ENCODE data around the gene CLNK.

The CLNK gene

DNA sequence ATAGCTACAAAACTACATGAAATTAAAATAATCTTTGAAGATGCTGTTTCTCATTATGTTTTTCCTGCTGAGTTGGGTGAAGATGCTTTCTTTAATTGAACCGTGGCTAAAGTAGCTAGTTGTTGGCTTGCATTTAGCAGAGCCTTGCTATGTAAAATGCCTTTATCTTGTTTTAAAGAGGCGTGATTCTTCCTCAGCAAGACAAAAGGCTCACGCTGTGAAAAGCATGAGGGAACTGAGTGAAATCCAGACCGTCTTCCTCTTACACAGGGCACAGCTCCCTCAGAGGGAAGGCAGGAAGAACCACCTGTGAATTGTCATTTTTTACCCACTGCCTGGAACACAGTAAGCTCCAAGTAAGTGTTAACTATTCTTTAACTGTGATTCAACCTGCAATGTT is 188.4 kb downstream of the CLNK start:
- Histone ChIP-seq H3K27ac (ENCODE audit: low read length) (no peak overlapping the region), H3K4me3 (ENCODE audit: low read depth in 1 of 2, low read length in 2 of 2) (no peak overlapping the region), H3K4me1 (ENCODE audit: control insufficient read depth in 1 of 2, insufficient read depth in 2 of 2, low read length in 2 of 2) (no peaks in the 10 kb centered on the region), H3K9me3 (ENCODE audit: control insufficient read depth in 1 of 2, low read length in 2 of 2) (no peaks in the 10 kb centered on the region), H3K36me3 (ENCODE audit: control insufficient read depth in 1 of 2, insufficient read depth in 2 of 2, low read length in 2 of 2) (no peaks in the 10 kb centered on the region), H3K27me3 (ENCODE audit: low read depth, low read length) (peaks cover 4% of the 10 kb centered on the region)

DNA sequence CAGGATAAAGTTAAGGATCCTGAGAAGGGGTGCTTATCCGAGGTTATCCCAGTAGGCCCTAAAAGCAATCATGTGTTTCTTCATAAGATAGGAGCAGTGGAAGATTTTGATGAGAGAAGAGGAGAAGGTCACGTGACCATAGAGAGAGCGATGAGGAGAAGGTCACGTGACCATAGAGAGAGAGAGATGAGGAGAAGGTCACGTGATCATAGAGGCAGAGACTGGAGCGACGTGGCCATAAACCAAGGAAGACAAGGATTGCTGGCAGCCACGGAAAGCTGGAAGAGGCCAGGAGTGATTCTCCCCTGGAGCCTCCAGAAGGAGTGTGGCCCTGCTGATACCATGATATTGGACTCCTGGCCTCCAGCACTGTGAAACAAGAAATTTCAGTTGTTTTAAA is 188.9 kb downstream of the CLNK start:
- Histone ChIP-seq H3K27ac (ENCODE audit: low read length) (no peak overlapping the region), H3K9me3 (ENCODE audit: control insufficient read depth in 1 of 2, low read length in 2 of 2) (no peaks in the 10 kb centered on the region), H3K36me3 (ENCODE audit: control insufficient read depth in 1 of 2, insufficient read depth in 2 of 2, low read length in 2 of 2) (no peaks in the 10 kb centered on the region), H3K4me3 (ENCODE audit: low read depth in 1 of 2, low read length in 2 of 2) (no peak overlapping the region), H3K27me3 (ENCODE audit: low read depth, low read length) (peaks cover 4% of the 10 kb centered on the region), H3K4me1 (ENCODE audit: control insufficient read depth in 1 of 2, insufficient read depth in 2 of 2, low read length in 2 of 2) (no peaks in the 10 kb centered on the region)

DNA sequence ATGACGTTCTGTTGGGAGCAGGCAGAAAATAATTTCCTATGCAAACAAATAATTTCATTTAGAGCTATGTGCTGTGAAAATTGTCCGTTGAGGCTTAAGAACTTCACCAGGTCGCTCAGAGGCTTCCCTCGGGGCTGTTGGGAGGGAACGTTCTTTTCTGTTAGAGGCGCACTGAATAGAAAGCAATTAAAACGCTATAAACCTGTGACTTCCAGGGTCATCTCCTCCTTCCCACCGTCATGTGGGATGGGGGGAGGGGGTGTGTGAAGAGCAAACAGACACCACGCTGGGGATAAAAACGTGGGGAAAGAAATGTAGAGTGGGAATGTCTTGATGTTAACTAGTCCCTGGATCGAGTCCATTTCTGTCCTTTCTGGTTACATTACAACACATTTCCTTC is 192.1 kb downstream of the CLNK start:
- Histone ChIP-seq H3K4me1 (ENCODE audit: control insufficient read depth in 1 of 2, insufficient read depth in 2 of 2, low read length in 2 of 2) (no peaks in the 10 kb centered on the region), H3K27me3 (ENCODE audit: low read depth, low read length) (no peaks in the 10 kb centered on the region), H3K27ac (ENCODE audit: low read length) (no peak overlapping the region), H3K36me3 (ENCODE audit: control insufficient read depth in 1 of 2, insufficient read depth in 2 of 2, low read length in 2 of 2) (no peaks in the 10 kb centered on the region), H3K4me3 (ENCODE audit: low read depth in 1 of 2, low read length in 2 of 2) (no peak overlapping the region), H3K9me3 (ENCODE audit: control insufficient read depth in 1 of 2, low read length in 2 of 2) (no peaks in the 10 kb centered on the region)

DNA sequence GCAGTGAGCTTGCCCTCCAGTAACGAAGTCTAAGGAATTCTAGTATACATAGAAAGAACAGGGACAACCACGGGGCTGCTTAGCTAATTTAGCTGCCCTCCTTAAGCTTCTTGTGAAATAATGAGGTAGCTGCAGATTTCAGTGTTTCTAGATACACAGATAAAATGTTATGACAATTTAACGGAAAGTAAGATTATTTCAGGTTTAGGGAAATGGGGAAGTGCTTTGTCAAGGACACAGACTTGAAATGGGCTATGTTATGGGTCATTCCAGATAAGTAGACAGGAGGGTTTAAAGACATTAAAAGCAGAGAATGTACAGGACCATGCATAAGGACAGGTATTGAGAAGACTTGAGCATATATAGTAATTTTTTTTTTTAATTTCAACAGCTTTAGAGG is 193.2 kb downstream of the CLNK start:
- no peaks in the 10 kb centered on the region for H3K4me1 ChIP-seq (ENCODE audit: control insufficient read depth in 1 of 2, insufficient read depth in 2 of 2, low read length in 2 of 2)
- H3K27me3 ChIP-seq (ENCODE audit: low read depth, low read length): no peaks in the 10 kb centered on the region
- no peaks in the 10 kb centered on the region for H3K9me3 ChIP-seq (ENCODE audit: control insufficient read depth in 1 of 2, low read length in 2 of 2)
- no peak overlapping the region for H3K27ac ChIP-seq (ENCODE audit: low read length)
- H3K36me3 ChIP-seq (ENCODE audit: control insufficient read depth in 1 of 2, insufficient read depth in 2 of 2, low read length in 2 of 2): no peaks in the 10 kb centered on the region
- H3K4me3 ChIP-seq (ENCODE audit: low read depth in 1 of 2, low read length in 2 of 2): no peak overlapping the region

DNA sequence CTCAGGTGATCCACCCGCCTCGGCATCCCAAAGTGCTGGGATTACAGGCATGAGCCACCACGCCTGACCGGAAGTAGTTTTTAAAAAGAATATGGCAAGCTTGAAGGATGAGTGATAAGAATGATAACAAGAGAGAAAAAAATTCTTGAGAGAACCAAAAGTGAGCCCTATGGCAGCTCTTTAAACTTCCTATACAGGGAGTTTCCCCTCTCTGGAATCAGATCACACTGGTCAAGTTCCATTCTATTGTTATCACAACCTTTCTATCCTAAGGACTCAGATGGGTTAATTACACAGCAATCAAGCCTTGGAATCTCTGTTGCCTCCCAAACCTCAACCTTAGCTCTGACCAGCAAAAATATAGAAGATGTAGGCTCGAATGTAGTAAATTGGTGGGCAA is 193.6 kb downstream of the CLNK start:
- Histone ChIP-seq H3K4me1 (ENCODE audit: control insufficient read depth in 1 of 2, insufficient read depth in 2 of 2, low read length in 2 of 2) (no peaks in the 10 kb centered on the region), H3K27ac (ENCODE audit: low read length) (no peak overlapping the region), H3K36me3 (ENCODE audit: control insufficient read depth in 1 of 2, insufficient read depth in 2 of 2, low read length in 2 of 2) (no peaks in the 10 kb centered on the region), H3K4me3 (ENCODE audit: low read depth in 1 of 2, low read length in 2 of 2) (no peak overlapping the region), H3K27me3 (ENCODE audit: low read depth, low read length) (no peaks in the 10 kb centered on the region), H3K9me3 (ENCODE audit: control insufficient read depth in 1 of 2, low read length in 2 of 2) (no peaks in the 10 kb centered on the region)

DNA sequence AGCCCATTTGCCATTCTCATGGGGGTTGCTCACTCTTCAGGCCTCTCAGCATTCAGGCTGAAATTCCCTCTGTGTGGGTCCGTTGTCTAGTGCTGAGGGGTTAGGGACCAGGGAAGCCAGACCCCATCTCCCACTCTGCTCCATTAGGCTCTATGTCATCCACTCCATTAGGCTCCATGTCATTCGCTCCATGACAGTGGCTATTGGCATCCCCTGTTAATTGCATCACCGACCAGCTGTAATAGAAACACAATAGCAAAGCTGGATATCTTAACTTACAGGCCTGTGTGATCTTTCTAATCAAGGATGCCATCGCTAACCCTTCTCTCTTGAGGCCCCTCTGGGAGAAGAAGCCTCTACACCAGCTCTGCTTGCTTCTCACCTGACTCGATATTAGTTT is 201.7 kb downstream of the CLNK start:
- no peak overlapping the region for H3K4me3 ChIP-seq (ENCODE audit: low read depth in 1 of 2, low read length in 2 of 2)
- no peak overlapping the region for H3K27ac ChIP-seq (ENCODE audit: low read length)
- no peaks in the 10 kb centered on the region for H3K4me1 ChIP-seq (ENCODE audit: control insufficient read depth in 1 of 2, insufficient read depth in 2 of 2, low read length in 2 of 2)
- H3K36me3 ChIP-seq (ENCODE audit: control insufficient read depth in 1 of 2, insufficient read depth in 2 of 2, low read length in 2 of 2): no peaks in the 10 kb centered on the region
- H3K9me3 ChIP-seq (ENCODE audit: control insufficient read depth in 1 of 2, low read length in 2 of 2): no peaks in the 10 kb centered on the region
- no peaks in the 10 kb centered on the region for H3K27me3 ChIP-seq (ENCODE audit: low read depth, low read length)

DNA sequence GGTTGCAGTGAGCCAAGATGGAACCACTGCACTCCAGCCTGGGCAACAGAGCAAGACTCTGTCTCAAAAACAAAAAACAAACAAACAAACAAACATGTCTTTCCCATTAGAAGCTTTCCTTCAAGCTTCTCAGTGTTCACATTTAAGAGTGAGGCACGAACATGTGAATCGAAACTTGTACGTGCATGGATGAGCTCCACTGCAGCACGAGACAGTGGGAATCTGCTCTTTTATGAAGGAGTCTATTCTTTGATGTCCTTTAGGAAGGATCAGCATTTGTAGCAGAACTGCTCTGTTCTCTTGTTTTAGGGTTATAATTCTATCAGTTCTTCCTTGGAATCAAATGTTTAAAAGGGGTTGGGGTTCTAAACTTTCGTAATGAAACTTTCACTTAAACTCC is 204.0 kb downstream of the CLNK start:
- H3K27me3 ChIP-seq (ENCODE audit: low read depth, low read length): no peaks in the 10 kb centered on the region
- no peak overlapping the region for H3K4me3 ChIP-seq (ENCODE audit: low read depth in 1 of 2, low read length in 2 of 2)
- H3K36me3 ChIP-seq (ENCODE audit: control insufficient read depth in 1 of 2, insufficient read depth in 2 of 2, low read length in 2 of 2): no peaks in the 10 kb centered on the region
- no peaks in the 10 kb centered on the region for H3K4me1 ChIP-seq (ENCODE audit: control insufficient read depth in 1 of 2, insufficient read depth in 2 of 2, low read length in 2 of 2)
- H3K27ac ChIP-seq (ENCODE audit: low read length): no peak overlapping the region
- H3K9me3 ChIP-seq (ENCODE audit: control insufficient read depth in 1 of 2, low read length in 2 of 2): no peaks in the 10 kb centered on the region

DNA sequence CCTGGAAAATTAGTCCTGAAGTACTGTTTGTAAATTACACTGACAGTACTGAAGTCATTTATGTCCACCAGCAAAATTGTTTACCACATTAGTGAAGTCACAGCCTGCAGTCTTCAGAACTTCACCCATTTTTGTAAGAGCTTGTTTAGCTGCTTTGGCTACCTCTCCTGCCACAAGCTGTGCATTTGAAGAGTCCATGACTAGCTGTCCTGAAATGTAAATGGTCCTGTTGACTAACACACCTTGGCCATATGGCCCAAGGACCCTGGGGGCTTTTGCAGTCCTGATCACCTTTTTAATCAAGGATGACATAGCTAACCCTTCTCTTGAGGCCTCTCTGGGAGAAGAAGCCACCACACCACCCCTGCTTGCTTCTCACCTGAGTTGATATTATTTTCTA is 205.9 kb downstream of the CLNK start:
- Histone ChIP-seq H3K27ac (ENCODE audit: low read length) (no peak overlapping the region), H3K9me3 (ENCODE audit: control insufficient read depth in 1 of 2, low read length in 2 of 2) (no peaks in the 10 kb centered on the region), H3K36me3 (ENCODE audit: control insufficient read depth in 1 of 2, insufficient read depth in 2 of 2, low read length in 2 of 2) (no peaks in the 10 kb centered on the region), H3K4me1 (ENCODE audit: control insufficient read depth in 1 of 2, insufficient read depth in 2 of 2, low read length in 2 of 2) (no peaks in the 10 kb centered on the region), H3K27me3 (ENCODE audit: low read depth, low read length) (no peaks in the 10 kb centered on the region), H3K4me3 (ENCODE audit: low read depth in 1 of 2, low read length in 2 of 2) (no peak overlapping the region)

DNA sequence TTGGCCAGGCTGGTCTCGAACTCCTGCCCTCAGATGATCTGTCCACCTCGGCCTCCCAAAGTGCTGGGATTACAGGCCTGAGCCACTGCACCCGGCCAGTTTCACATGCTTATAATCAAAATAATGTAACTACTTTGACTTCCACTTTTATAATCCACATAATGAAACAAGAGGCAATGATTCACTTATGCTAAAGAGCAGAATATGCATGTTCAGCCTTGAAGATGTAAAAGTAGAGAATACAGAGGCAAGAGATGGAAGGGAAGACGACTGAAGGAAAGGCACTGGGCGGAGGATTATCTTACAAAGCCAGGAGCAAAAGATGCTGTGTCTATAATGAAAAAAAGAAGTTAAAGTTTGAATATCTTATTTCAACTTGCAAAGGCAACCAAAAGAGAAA is 214.1 kb downstream of the CLNK start:
- Histone ChIP-seq H3K27me3 (ENCODE audit: low read depth, low read length) (no peaks in the 10 kb centered on the region), H3K4me1 (ENCODE audit: control insufficient read depth in 1 of 2, insufficient read depth in 2 of 2, low read length in 2 of 2) (no peaks in the 10 kb centered on the region)

DNA sequence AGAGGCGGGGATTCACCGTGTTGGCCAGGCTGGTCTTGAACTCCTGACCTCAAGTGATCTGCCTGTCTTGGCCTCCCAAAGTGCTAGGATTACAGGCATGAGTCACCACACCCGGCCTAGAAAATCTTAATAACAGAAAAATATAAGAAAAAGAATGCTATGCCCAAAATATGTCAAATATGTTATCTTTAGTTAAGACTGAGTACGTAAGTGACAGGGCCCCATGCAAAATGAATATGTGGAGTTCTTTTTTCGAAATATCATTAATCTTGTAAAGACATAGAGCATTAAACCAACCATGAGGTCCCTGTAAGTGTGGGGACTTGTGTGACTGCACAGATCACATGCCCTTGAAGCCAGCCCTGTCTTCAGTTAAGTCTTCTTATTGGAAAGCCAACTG is 218.4 kb downstream of the CLNK start:
- Histone ChIP-seq H3K36me3 (ENCODE audit: control insufficient read depth in 1 of 2, insufficient read depth in 2 of 2, low read length in 2 of 2) (no peaks in the 10 kb centered on the region), H3K9me3 (ENCODE audit: control insufficient read depth in 1 of 2, low read length in 2 of 2) (no peaks in the 10 kb centered on the region), H3K4me1 (ENCODE audit: control insufficient read depth in 1 of 2, insufficient read depth in 2 of 2, low read length in 2 of 2) (peaks cover 0 to 7% of the 10 kb centered on the region in 2 donors), H3K27me3 (ENCODE audit: low read depth, low read length) (peaks cover 8% of the 10 kb centered on the region), H3K4me3 (ENCODE audit: low read depth in 1 of 2, low read length in 2 of 2) (no peak overlapping the region), H3K27ac (ENCODE audit: low read length) (no peak overlapping the region)

More for the DNA sequence above, 214.1 kb downstream of the CLNK start:
- Histone ChIP-seq H3K36me3 (ENCODE audit: control insufficient read depth in 1 of 2, insufficient read depth in 2 of 2, low read length in 2 of 2) (no peaks in the 10 kb centered on the region), H3K27ac (ENCODE audit: low read length) (no peak overlapping the region), H3K9me3 (ENCODE audit: control insufficient read depth in 1 of 2, low read length in 2 of 2) (no peaks in the 10 kb centered on the region), H3K4me3 (ENCODE audit: low read depth in 1 of 2, low read length in 2 of 2) (no peak overlapping the region)

DNA sequence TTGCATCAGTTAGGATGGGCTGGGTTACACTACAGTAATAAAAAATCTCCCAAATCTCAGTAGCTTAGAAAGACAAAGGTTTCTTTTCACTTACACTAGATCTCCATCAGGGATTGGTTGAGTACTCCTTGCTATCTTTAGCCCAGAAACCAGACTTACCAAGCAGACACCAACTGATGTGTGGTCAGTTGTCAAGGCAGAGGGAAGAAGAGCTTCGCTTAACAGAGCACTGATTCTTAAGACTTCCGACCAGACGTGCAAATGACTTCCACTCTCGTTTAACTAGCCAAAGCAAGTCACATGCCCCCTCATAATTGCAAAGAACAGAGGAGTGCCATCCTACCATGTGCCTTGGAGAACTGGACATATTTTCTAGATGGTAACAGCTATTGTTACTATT is 221.7 kb downstream of the CLNK start:
- Histone ChIP-seq H3K36me3 (ENCODE audit: control insufficient read depth in 1 of 2, insufficient read depth in 2 of 2, low read length in 2 of 2) (no peaks in the 10 kb centered on the region), H3K9me3 (ENCODE audit: control insufficient read depth in 1 of 2, low read length in 2 of 2) (no peaks in the 10 kb centered on the region), H3K27ac (ENCODE audit: low read length) (no peak overlapping the region), H3K4me3 (ENCODE audit: low read depth in 1 of 2, low read length in 2 of 2) (no peak overlapping the region), H3K27me3 (ENCODE audit: low read depth, low read length) (peaks cover 14% of the 10 kb centered on the region), H3K4me1 (ENCODE audit: control insufficient read depth in 1 of 2, insufficient read depth in 2 of 2, low read length in 2 of 2) (peaks cover 0 to 10% of the 10 kb centered on the region in 2 donors)

DNA sequence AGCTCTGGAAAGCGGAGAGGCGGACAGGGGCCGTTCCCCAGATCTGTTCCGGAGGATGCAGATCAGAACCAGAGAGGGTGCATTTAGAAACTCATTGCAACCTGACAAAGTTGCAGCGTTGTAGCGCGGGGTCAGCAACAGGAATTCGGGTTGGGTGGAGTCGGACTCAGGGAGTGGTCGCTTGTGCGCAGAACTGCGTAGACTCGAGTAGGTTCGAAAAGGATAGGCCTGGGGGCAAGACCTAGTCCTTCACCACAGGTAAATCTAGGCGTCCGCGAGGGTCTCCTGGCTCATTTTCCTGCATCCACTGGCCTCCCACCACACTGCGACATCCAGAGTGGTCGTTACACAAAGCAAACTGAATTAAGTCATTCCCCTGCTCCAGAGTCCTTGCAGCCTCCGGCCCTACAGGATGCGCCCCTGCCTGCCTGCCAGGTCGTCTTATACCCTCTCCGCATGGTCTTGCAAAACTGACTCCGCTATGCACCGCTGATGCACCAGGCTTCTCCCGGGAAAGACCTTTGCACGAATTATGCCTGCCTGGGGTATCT is 222.6 kb downstream of the CLNK start:
- Histone ChIP-seq H3K4me1 (ENCODE audit: control insufficient read depth in 1 of 2, insufficient read depth in 2 of 2, low read length in 2 of 2) (peaks cover 0 to 15% of the 10 kb centered on the region in 2 donors), H3K4me3 (ENCODE audit: low read depth in 1 of 2, low read length in 2 of 2) (peak overlapping the region; percentile 34 to 55), H3K27ac (ENCODE audit: low read length) (no peak overlapping the region), H3K36me3 (ENCODE audit: control insufficient read depth in 1 of 2, insufficient read depth in 2 of 2, low read length in 2 of 2) (no peaks in the 10 kb centered on the region), H3K27me3 (ENCODE audit: low read depth, low read length) (peaks cover 14% of the 10 kb centered on the region), H3K9me3 (ENCODE audit: control insufficient read depth in 1 of 2, low read length in 2 of 2) (no peaks in the 10 kb centered on the region)

All from muscle layer of duodenum (tissue), 2 donors.